Activated CD4-positive, alpha-beta T cell treated with anti-CD3 and anti-CD28 coated beads, Interleukin-2, amount 50 U/mL, for 16 hours (primary cell): Measurements from ENCODE around the gene CNNM1.

Experiments used
- DNase-seq: peaks from one replicate; pipeline ENCODE4 v3.0.0-alpha.2; 2020

Gene CNNM1

GRCh38 chr10:99337901-99338300 lies 8.7 kb downstream of the CNNM1 start:
- no peak for DNase-seq

- no peak for DNase-seq
Observed at GRCh38 chr10:99339077-99339476, 9.9 kb downstream of the CNNM1 start.

- DNase-seq, result no peak
Observed at GRCh38 chr10:99339563-99340047, 10.4 kb downstream of the CNNM1 start.

GRCh38 chr10:99340650-99341049 lies 11.5 kb downstream of the CNNM1 start:
- no peak for DNase-seq

GRCh38 chr10:99341248-99341647 lies 12.1 kb downstream of the CNNM1 start:
- no peak for DNase-seq

- DNase-seq, result no peak
Observed at GRCh38 chr10:99341860-99342490, 12.8 kb downstream of the CNNM1 start.

GRCh38 chr10:99343262-99343661 lies 14.1 kb downstream of the CNNM1 start:
- no peak for DNase-seq

GRCh38 chr10:99344715-99345114 lies 15.6 kb downstream of the CNNM1 start:
- no peak for DNase-seq

GRCh38 chr10:99345350-99345749 lies 16.2 kb downstream of the CNNM1 start:
- no peak for DNase-seq

GRCh38 chr10:99346247-99346646 lies 17.1 kb downstream of the CNNM1 start:
- no peak for DNase-seq

- DNase-seq, result no peak
Observed at GRCh38 chr10:99347672-99348071, 18.5 kb downstream of the CNNM1 start.

GRCh38 chr10:99353182-99353581 lies 24.0 kb downstream of the CNNM1 start:
- DNase-seq, result no peak

- no peak for DNase-seq
Observed at GRCh38 chr10:99357691-99358090, 28.5 kb downstream of the CNNM1 start.

GRCh38 chr10:99358101-99358500 lies 28.9 kb downstream of the CNNM1 start:
- no peak for DNase-seq

GRCh38 chr10:99360934-99361333 lies 31.8 kb downstream of the CNNM1 start:
- DNase-seq, result no peak

GRCh38 chr10:99364125-99364524 lies 35.0 kb downstream of the CNNM1 start:
- no peak for DNase-seq

- no peak for DNase-seq
Observed at GRCh38 chr10:99365311-99365710, 36.2 kb downstream of the CNNM1 start.

GRCh38 chr10:99365736-99366135 lies 36.6 kb downstream of the CNNM1 start:
- DNase-seq, result no peak

- DNase-seq, result no peak
Observed at GRCh38 chr10:99366666-99367065, 37.5 kb downstream of the CNNM1 start.

GRCh38 chr10:99368646-99369045 lies 39.5 kb downstream of the CNNM1 start:
- DNase-seq, result no peak

- DNase-seq, result no peak
Observed at GRCh38 chr10:99369126-99369525, 40.0 kb downstream of the CNNM1 start.

GRCh38 chr10:99369551-99369950 lies 40.4 kb downstream of the CNNM1 start:
- DNase-seq, result no peak

GRCh38 chr10:99370993-99371392 lies 41.8 kb downstream of the CNNM1 start:
- no peak for DNase-seq

- no peak for DNase-seq
Observed at GRCh38 chr10:99372546-99373271, 43.6 kb downstream of the CNNM1 start.

GRCh38 chr10:99374526-99374925 lies 45.4 kb downstream of the CNNM1 start:
- DNase-seq, result no peak
